SK-MEL-5 (cell line): ENCODE measurements around the gene NT5C1A. TPM values are rescaled to one million over a fixed set of nuclear protein-coding genes. Genes with fewer than 3 reads are reported as not detected.

Source experiments
- DNase-seq: peaks from one replicate; pipeline ENCODE4 v3.0.0-alpha.2; 2016; ENCODE audit warnings: low read depth, low spot score
- in situ Hi-C: cut with HindIII; loops from 2 replicates; pipeline ENCODE4 v1.10.0; 2016; ENCODE audit warnings: low sequenced_read_pairs, high pct_unique_total_duplicates, low pct_unique_long_range_greater_than_20kb
- polyA plus RNA-seq, 2 experiments: library from polyadenylated mRNA; depleted of rRNA; stranded (reverse); fragments of >200 nt; gene quantifications; 2 replicates each; pipeline ENCODE4 v1.2.3, GENCODE V29; 2015
- total RNA-seq: library from RNA; depleted of rRNA; stranded (reverse); fragments of >200 nt; shearing (Covaris generic); gene quantifications from 2 replicates; pipeline ENCODE4 v1.2.3, GENCODE V29; 2014; rRNA removed

NT5C1A gene
- total RNA-seq = 0.13 TPM in 2 replicates
- not detected in 2 replicates for polyA plus RNA-seq (2015; cell fraction: cytosol; rRNA removed)
- polyA plus RNA-seq (2015; cell fraction: nucleus; rRNA removed) = not detected in 2 replicates

- no peak for DNase-seq
- in situ Hi-C loops = no loop called here
Measured at GRCh38 chr1:39671793-39672550, at the start of gene NT5C1A. Gene NT5C1A (minus strand): TSS chr1:39672107. CDS start chr1:39672038, 69 bp downstream.

GRCh38 chr1:39721664-39722063 is 49.8 kb upstream of the NT5C1A start:
- no peak for DNase-seq
- in situ Hi-C loops = no loop called here

- in situ Hi-C loops = no loop called here
- DNase-seq = peak; percentile 73
Measured at GRCh38 chr1:39720094-39720999, 48.4 kb upstream of the NT5C1A start.

GRCh38 chr1:39717809-39718208 is 45.9 kb upstream of the NT5C1A start:
- in situ Hi-C loops = no loop called here
- DNase-seq = no peak

GRCh38 chr1:39713557-39713956 is 41.6 kb upstream of the NT5C1A start:
- in situ Hi-C loops = no loop called here
- DNase-seq = no peak

GRCh38 chr1:39711966-39712340 is 40.0 kb upstream of the NT5C1A start:
- DNase-seq = no peak
- in situ Hi-C loops = no loop called here

- in situ Hi-C loops = no loop called here
- DNase-seq = no peak
Measured at GRCh38 chr1:39711104-39711965, 39.4 kb upstream of the NT5C1A start.

GRCh38 chr1:39707506-39707905 is 35.6 kb upstream of the NT5C1A start:
- in situ Hi-C loops = no loop called here
- DNase-seq = no peak

- in situ Hi-C loops = no loop called here
- DNase-seq = no peak
Measured at GRCh38 chr1:39704757-39705156, 32.9 kb upstream of the NT5C1A start.

GRCh38 chr1:39701049-39701439 is 29.1 kb upstream of the NT5C1A start:
- in situ Hi-C loops = no loop called here
- DNase-seq = no peak

GRCh38 chr1:39700348-39700747 is 28.4 kb upstream of the NT5C1A start:
- no peak for DNase-seq
- in situ Hi-C loops = no loop called here

GRCh38 chr1:39699419-39699818 is 27.5 kb upstream of the NT5C1A start:
- DNase-seq = no peak
- in situ Hi-C loops = no loop called here

- in situ Hi-C loops = no loop called here
Measured at GRCh38 chr1:39698568-39698967, 26.7 kb upstream of the NT5C1A start.

GRCh38 chr1:39696448-39696847 is 24.5 kb upstream of the NT5C1A start:
- in situ Hi-C loops = no loop called here
- no peak for DNase-seq

More at GRCh38 chr1:39698568-39698967, 26.7 kb upstream of the NT5C1A start:
- DNase-seq = no peak

- no peak for DNase-seq
- in situ Hi-C loops = no loop called here
Measured at GRCh38 chr1:39695016-39695415, 23.1 kb upstream of the NT5C1A start.

- no peak for DNase-seq
- in situ Hi-C loops = no loop called here
Measured at GRCh38 chr1:39694026-39694425, 22.1 kb upstream of the NT5C1A start.

- in situ Hi-C loops = no loop called here
- no peak for DNase-seq
Measured at GRCh38 chr1:39692152-39693074, 20.5 kb upstream of the NT5C1A start.
